ENCODE data around the gene NR2E3.

The NR2E3 gene

DNA sequence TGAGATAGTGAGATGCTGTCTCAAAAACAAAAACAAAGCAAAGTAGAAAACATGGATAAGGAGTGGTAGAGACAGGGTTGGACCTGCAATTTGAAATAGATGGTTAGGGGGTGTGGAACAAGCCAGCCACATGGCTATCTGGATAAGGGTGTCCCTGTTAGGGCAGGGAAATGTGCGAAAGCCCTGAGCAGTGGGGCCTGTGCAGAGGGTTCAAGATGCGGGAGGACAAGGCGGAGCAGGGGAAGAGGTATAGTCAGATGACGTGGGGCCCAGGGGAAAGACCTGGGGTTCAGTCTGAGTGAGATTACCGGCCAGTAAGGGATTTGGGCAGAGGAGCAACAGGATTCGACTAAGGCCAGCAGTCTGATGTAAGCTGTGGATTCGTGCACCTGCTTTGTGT, 18.4 kb upstream of the NR2E3 start:
- DNase-seq (ENCODE audit: low read depth), result no peak

DNA sequence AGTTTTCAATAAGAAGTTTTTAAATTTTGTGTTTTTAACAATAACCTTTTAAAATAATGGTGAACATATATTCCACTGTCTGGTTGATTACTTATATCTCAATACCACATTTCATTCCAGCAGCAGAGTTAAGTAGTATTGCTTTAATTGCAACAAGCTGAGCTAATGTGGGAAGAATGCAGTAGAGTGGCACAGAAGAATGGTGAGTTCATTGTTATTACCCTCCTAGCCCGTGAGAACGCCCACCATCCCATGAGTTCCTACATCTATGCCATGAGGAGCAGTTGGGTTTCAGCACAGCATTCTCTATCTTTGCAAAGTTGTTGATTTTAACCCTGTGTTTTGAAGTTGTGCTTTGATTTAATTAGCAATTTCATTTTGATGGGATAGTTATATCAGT, 17.8 kb upstream of the NR2E3 start:
- DNase-seq (ENCODE audit: low read depth), result no peak

DNA sequence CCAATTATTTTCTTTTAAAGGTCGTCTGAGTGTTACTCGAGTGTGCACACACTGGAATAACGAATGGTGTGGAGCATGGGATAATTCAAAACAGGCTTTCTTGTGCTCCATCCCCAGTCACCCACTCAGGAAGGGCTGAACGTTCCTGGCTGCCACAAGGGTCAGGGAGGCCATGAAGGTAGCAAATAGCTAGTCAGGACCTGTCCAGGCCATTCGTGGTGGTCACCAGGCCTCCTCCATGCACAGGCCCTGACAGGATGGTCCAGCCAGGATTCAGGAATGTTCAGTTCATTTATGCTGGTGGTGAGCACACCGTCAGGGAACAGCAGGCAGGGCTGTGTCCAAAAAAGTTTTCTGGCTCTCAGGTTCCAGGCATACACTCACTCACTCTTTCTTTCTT, 11.7 kb upstream of the NR2E3 start:
- DNase-seq (ENCODE audit: low read depth), result no peak

- no peak for DNase-seq (ENCODE audit: low read depth)
These were observed 10.2 kb upstream of the NR2E3 start for GRCh38 chr15:71800190-71800589.

- DNase-seq (ENCODE audit: low read depth), result no peak
These were observed 9.3 kb upstream of the NR2E3 start for GRCh38 chr15:71800835-71801745.

- no peak for DNase-seq (ENCODE audit: low read depth)
These were observed 8.3 kb upstream of the NR2E3 start for GRCh38 chr15:71801935-71802655.

DNA sequence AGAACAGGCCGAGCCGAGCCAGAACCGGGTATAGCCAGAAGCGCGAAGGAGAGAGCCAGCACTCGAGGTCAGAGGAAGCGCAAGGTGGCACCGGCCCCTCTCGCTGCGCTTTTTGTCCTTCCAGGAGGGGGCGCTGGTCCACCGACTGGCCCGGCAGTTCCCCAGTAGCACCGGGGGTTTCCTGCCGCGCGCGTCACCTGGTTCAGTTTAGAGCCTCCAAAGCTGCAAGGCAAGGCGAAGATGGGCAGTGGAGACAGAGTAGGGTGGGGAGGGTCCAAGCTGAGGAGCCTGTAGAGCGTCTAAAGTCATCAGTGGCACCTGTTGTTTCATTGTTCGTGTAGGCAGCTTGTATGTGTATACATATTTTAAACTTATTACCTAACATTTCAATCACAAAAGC, 7.6 kb upstream of the NR2E3 start:
- DNase-seq (ENCODE audit: low read depth), result no peak

- no peak for DNase-seq (ENCODE audit: low read depth)
These were observed 6.1 kb upstream of the NR2E3 start for GRCh38 chr15:71804226-71804625.

GRCh38 chr15:71804695-71805470, 5.5 kb upstream of the NR2E3 start:
- DNase-seq (ENCODE audit: low read depth), result no peak

DNA sequence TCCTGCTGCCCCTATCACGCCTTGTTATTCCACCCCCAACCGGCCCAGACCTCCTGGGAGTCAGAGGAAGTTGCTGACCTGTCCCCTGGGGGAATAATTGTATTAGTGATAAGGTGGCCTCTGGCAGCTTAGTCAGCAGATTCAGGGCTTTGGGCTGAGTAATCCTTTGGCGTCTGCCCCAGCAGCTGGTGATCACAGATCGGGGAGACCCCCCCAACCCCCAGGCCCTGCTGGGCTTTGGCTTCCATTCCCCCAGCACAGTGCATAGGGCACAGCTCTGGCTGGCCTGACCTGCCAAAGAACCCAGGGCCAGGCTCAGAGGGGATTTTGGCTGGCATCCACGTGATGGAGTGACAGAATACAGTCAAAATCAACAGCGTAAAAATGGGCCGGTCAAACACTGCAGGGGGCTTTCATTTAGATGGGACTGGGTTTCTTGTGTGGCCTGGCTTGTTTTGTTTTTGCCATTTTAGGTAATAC, 3.9 kb upstream of the NR2E3 start:
- no peak for DNase-seq (ENCODE audit: low read depth)

DNA sequence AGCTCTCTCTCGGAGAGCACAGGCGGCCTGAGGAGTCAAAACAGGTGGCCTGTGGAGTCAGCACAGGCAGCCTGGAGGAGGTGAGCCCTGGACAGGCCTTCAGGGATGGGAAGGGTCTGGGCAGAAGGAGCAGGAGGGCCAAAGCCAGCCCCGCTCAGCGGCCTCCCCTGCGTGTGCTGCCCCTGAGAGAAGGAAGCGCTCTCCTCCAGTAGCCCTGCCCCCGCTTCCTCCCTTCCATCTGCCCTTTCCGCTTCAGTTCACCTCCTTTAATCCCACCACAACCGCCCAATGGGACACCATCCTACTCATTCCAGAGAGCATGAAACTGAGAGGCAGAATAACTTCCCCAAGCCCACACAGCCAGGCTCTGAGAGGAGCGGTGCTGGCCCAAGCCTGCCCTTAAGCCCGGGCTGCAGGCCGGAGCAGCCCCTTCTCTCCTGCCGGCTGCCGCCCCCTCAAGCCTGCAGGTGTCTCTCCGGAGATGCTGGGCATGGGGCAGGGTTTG, 3.2 kb upstream of the NR2E3 start:
- DNase-seq (ENCODE audit: low read depth), result no peak

GRCh38 chr15:71807691-71808091, 2.7 kb upstream of the NR2E3 start:
- no peak for DNase-seq (ENCODE audit: low read depth)

GRCh38 chr15:71808311-71809020, 1.9 kb upstream of the NR2E3 start:
- no peak for DNase-seq (ENCODE audit: low read depth)

GRCh38 chr15:71809346-71809745, 1.0 kb upstream of the NR2E3 start:
- DNase-seq (ENCODE audit: low read depth), result no peak

- DNase-seq (ENCODE audit: low read depth), result no peak
These were observed 832 bp downstream of the NR2E3 start for GRCh38 chr15:71811036-71811736.

DNA sequence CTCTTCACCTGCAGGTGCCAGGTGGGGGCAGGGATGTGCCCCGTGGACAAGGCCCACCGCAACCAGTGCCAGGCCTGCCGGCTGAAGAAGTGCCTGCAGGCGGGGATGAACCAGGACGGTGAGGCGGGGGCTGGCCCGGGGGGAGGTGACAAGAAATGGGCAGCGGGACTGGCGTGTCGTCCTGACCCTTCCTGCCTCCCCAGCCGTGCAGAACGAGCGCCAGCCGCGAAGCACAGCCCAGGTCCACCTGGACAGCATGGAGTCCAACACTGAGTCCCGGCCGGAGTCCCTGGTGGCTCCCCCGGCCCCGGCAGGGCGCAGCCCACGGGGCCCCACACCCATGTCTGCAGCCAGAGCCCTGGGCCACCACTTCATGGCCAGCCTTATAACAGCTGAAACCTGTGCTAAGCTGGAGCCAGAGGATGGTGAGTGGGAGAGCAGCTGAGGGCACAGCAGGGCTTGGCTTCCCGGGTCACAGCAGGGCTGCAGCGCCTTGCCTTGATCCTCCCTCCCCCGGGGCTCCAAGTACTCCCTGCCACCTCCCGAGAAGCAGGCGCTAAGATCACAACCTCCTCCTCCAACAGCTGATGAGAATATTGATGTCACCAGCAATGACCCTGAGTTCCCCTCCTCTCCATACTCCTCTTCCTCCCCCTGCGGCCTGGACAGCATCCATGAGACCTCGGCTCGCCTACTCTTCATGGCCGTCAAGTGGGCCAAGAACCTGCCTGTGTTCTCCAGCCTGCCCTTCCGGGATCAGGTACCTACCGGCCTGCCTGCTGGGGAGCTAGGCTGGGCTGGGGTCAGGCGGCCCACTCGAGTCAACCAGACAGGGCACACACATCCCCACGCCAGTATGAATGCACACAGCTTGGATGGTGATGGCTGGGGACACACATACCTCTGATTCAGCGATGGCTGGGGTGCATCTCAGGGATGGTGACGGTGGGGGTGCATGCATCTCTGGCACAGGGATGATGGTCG, 1.7 kb downstream of the NR2E3 start:
- no peak for DNase-seq (ENCODE audit: low read depth)

DNA sequence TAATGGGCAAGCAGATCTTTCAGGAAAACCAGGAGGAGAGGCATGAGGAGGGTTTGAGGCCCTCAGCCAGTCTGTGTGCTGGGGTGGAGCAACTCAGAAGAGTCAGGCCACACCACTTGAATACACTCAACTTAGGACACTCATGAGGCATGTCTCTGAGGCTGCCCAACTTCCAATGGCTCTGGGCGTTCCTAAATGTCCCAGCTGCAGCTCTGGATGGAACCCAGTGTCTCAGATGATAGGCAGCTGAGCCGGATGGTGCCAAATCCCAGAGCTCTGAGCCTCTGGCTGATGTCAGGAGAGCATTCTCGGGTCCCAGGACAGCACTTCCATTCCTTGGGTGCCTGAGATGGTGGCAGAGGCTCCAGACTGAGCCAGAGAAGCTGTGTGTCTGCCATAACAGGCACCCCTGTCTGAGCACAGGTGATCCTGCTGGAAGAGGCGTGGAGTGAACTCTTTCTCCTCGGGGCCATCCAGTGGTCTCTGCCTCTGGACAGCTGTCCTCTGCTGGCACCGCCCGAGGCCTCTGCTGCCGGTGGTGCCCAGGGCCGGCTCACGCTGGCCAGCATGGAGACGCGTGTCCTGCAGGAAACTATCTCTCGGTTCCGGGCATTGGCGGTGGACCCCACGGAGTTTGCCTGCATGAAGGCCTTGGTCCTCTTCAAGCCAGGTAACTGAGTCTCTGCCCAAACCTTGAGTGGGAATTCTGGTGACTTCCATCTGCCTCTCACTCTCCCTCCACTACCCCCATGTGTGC, 2.8 kb downstream of the NR2E3 start:
- no peak for DNase-seq (ENCODE audit: low read depth)

DNA sequence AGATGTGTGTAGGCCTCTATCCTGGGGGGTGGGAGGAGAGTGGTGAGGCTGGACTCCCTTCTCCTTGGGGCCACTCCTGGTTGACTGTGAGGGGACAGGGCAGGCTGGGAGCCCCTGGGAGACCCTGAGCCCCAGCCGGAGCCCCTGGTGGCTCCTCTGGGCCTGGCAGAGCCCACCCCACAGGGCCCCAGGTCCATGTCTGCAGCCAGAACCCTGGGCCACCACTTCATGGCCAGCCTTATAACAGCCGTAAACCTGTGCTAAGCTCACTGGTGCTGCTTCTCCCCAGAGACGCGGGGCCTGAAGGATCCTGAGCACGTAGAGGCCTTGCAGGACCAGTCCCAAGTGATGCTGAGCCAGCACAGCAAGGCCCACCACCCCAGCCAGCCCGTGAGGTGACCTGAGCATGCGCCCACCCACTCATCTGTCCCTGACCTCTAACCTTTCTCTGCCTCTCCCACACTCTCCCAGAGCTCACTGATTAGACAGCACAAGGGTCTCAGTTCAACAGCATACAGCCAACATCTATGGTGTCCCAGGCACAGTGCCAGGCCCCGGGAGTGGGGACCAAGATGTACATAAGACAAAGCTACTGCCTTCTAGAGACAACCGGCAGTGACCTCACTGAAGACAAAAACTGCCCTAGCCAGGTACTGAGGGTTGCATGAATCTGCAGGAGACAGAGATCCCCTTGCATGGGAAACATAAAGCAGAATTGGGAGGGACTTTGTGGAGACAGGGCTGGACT, 3.5 kb downstream of the NR2E3 start:
- no peak for DNase-seq (ENCODE audit: low read depth)
